Effector memory CD8-positive, alpha-beta T cell (primary cell): ENCODE data around the gene AP3S1.
"Not testable (repeated sequence)": the region's sequence is repeated elsewhere in the genome, so short reads cannot be mapped to it uniquely, and the experiment has no call there.

Source experiments
- ATAC-seq: fragments of 150-1000 bp; cut with Tn5 transposase; replicated peaks from 2 replicates; pipeline ENCODE4 v1.10.0; 2021; ENCODE audit warnings: mild to moderate bottlenecking, moderate library complexity
- DNase-seq, 3 experiments: peaks; one replicate each; pipeline ENCODE4 v3.0.0; 2021
- H3K27ac Mint-ChIP-seq, 2 donors: one replicate each; pipeline ENCODE4 v1.8.0; 2022; ENCODE audit warnings: mild to moderate bottlenecking in 2 of 2, mixed read lengths in 2 of 2, moderate library complexity in 2 of 2
- H3K27me3 Mint-ChIP-seq, 2 donors: one replicate each; pipeline ENCODE4 v1.8.0; 2022; ENCODE audit warnings: mixed read lengths in 2 of 2
- H3K36me3 Mint-ChIP-seq: one replicate; pipeline ENCODE4 v1.8.0; 2022; ENCODE audit warnings: mild to moderate bottlenecking, moderate library complexity, mixed read lengths; ENCODE audit not compliant: insufficient read depth
- H3K4me1 Mint-ChIP-seq, 2 donors: one replicate each; pipeline ENCODE4 v1.8.0; 2022; ENCODE audit warnings: low read depth in 2 of 2, mixed read lengths in 2 of 2
- H3K4me3 Mint-ChIP-seq, 2 donors: one replicate each; pipeline ENCODE4 v1.8.0; 2022; ENCODE audit warnings: mild to moderate bottlenecking in 2 of 2, mixed read lengths in 2 of 2, moderate library complexity in 2 of 2
- H3K9me3 Mint-ChIP-seq, 2 donors: one replicate each; pipeline ENCODE4 v1.8.0; 2022; ENCODE audit warnings: mixed read lengths in 2 of 2
- total RNA-seq, 9 experiments: gene quantifications; one replicate each; lab custom pipeline; 2026; lab: John Stamatoyannopoulos, UW

AP3S1 gene
- 25.2 to 53.1 (median 34.5) reads per million in 9 experiments for total RNA-seq

- Mint-ChIP-seq H3K4me3 (peak within 1 kb of the TSS; percentile 98 to 100), H3K4me1 (peaks cover 37 to 42% of the 10 kb centered on the region in 2 donors), H3K27ac (peak within 1 kb of the TSS; percentile 99), H3K9me3 (no peaks in the 10 kb centered on the region), H3K27me3 (no peaks in the 10 kb centered on the region), H3K36me3 (peaks cover 31% of the 10 kb centered on the region)
- DNase-seq (peak; percentile 86 to 93 (median 91)), ATAC-seq (peak; percentile 83)
Measured at GRCh38 chr5:115841382-115842088, at the start of gene AP3S1, which contains the start of gene ATG12. TSS of gene AP3S1 (plus strand) at chr5:115841935. CDS start at chr5:115842038, 103 bp downstream. TSS of gene ATG12 (minus strand) at chr5:115841565. CDS start at chr5:115841552, 13 bp downstream.

- Mint-ChIP-seq H3K9me3 (no peaks in the 10 kb centered on the region), H3K4me3 (no peak overlapping the region), H3K27me3 (peaks cover 40 to 42% of the 10 kb centered on the region in 2 donors), H3K36me3 (no peaks in the 10 kb centered on the region), H3K27ac (no peak overlapping the region), H3K4me1 (no peaks in the 10 kb centered on the region)
- ATAC-seq (no peak), DNase-seq (no peak)
Measured at GRCh38 chr5:115795700-115796099, 46.0 kb upstream of the AP3S1 start.

GRCh38 chr5:115796656-115797055 is 45.1 kb upstream of the AP3S1 start:
- H3K36me3 Mint-ChIP-seq: no peaks in the 10 kb centered on the region
- H3K4me3 Mint-ChIP-seq: no peak overlapping the region
- ATAC-seq (no peak), DNase-seq (no peak)
- H3K9me3 Mint-ChIP-seq: no peaks in the 10 kb centered on the region
- peaks cover 38 to 48% of the 10 kb centered on the region in 2 donors for H3K27me3 Mint-ChIP-seq
- H3K4me1 Mint-ChIP-seq: no peaks in the 10 kb centered on the region
- H3K27ac Mint-ChIP-seq: no peak overlapping the region

GRCh38 chr5:115798252-115798651 is 43.5 kb upstream of the AP3S1 start:
- ATAC-seq (no peak), DNase-seq (no peak)
- H3K36me3 Mint-ChIP-seq: no peaks in the 10 kb centered on the region
- peaks cover 38 to 51% of the 10 kb centered on the region in 2 donors for H3K27me3 Mint-ChIP-seq
- no peak overlapping the region for H3K4me3 Mint-ChIP-seq
- H3K4me1 Mint-ChIP-seq: no peaks in the 10 kb centered on the region
- H3K27ac Mint-ChIP-seq: no peak overlapping the region
- no peaks in the 10 kb centered on the region for H3K9me3 Mint-ChIP-seq

- Mint-ChIP-seq H3K4me3 (no peak overlapping the region), H3K4me1 (no peaks in the 10 kb centered on the region), H3K27ac (no peak overlapping the region), H3K27me3 (peaks cover 24 to 57% of the 10 kb centered on the region in 2 donors), H3K9me3 (no peaks in the 10 kb centered on the region), H3K36me3 (no peaks in the 10 kb centered on the region)
- DNase-seq (no peak), ATAC-seq (no peak)
Measured at GRCh38 chr5:115800108-115800507, 41.6 kb upstream of the AP3S1 start.

GRCh38 chr5:115801152-115801551 is 40.6 kb upstream of the AP3S1 start:
- H3K27ac Mint-ChIP-seq: no peak overlapping the region
- H3K36me3 Mint-ChIP-seq: no peaks in the 10 kb centered on the region
- DNase-seq: no peak
- no peak overlapping the region for H3K4me3 Mint-ChIP-seq
- ATAC-seq: no peak
- H3K27me3 Mint-ChIP-seq: peaks cover 24 to 57% of the 10 kb centered on the region in 2 donors
- H3K9me3 Mint-ChIP-seq: no peaks in the 10 kb centered on the region
- no peaks in the 10 kb centered on the region for H3K4me1 Mint-ChIP-seq

GRCh38 chr5:115801984-115802383 is 39.8 kb upstream of the AP3S1 start:
- H3K4me1 Mint-ChIP-seq: no peaks in the 10 kb centered on the region

GRCh38 chr5:115806986-115807653 is 34.6 kb upstream of the AP3S1 start:
- no peaks in the 10 kb centered on the region for H3K36me3 Mint-ChIP-seq
- ATAC-seq (no peak), DNase-seq (no peak)
- H3K9me3 Mint-ChIP-seq: no peaks in the 10 kb centered on the region
- H3K4me3 Mint-ChIP-seq: no peak overlapping the region
- H3K27me3 Mint-ChIP-seq: peaks cover 27 to 32% of the 10 kb centered on the region in 2 donors
- H3K4me1 Mint-ChIP-seq: no peaks in the 10 kb centered on the region
- no peak overlapping the region for H3K27ac Mint-ChIP-seq

More at GRCh38 chr5:115801984-115802383, 39.8 kb upstream of the AP3S1 start:
- H3K27me3 Mint-ChIP-seq: peaks cover 24 to 56% of the 10 kb centered on the region in 2 donors
- H3K4me3 Mint-ChIP-seq: no peak overlapping the region
- H3K36me3 Mint-ChIP-seq: no peaks in the 10 kb centered on the region
- no peaks in the 10 kb centered on the region for H3K9me3 Mint-ChIP-seq
- no peak for ATAC-seq
- H3K27ac Mint-ChIP-seq: no peak overlapping the region
- no peak for DNase-seq

- Mint-ChIP-seq H3K4me3 (no peak overlapping the region), H3K4me1 (no peaks in the 10 kb centered on the region), H3K9me3 (no peaks in the 10 kb centered on the region), H3K27me3 (peaks cover 28 to 32% of the 10 kb centered on the region in 2 donors), H3K27ac (no peak overlapping the region), H3K36me3 (no peaks in the 10 kb centered on the region)
- DNase-seq: no peak
- no peak for ATAC-seq
Measured at GRCh38 chr5:115807654-115808052, 34.1 kb upstream of the AP3S1 start.

GRCh38 chr5:115808066-115808465 is 33.7 kb upstream of the AP3S1 start:
- H3K4me3 Mint-ChIP-seq, H3K4me1 Mint-ChIP-seq, DNase-seq, H3K36me3 Mint-ChIP-seq, H3K9me3 Mint-ChIP-seq, H3K27ac Mint-ChIP-seq, ATAC-seq: not testable (repeated sequence)
- H3K27me3 Mint-ChIP-seq: peaks cover 27 to 33% of the 10 kb centered on the region in 2 donors

- Mint-ChIP-seq H3K4me1 (peaks cover 0 to 2% of the 10 kb centered on the region in 2 donors), H3K27ac (no peak overlapping the region), H3K4me3 (no peak overlapping the region), H3K27me3 (peaks cover 42 to 43% of the 10 kb centered on the region in 2 donors), H3K36me3 (no peaks in the 10 kb centered on the region), H3K9me3 (no peaks in the 10 kb centered on the region)
- DNase-seq: no peak
- no peak for ATAC-seq
Measured at GRCh38 chr5:115809946-115810345, 31.8 kb upstream of the AP3S1 start.

- peaks cover 6 to 9% of the 10 kb centered on the region in 2 donors for H3K4me1 Mint-ChIP-seq
- no peak overlapping the region for H3K4me3 Mint-ChIP-seq
- peaks cover 50% of the 10 kb centered on the region in 2 donors for H3K27me3 Mint-ChIP-seq
- ATAC-seq (no peak), DNase-seq (no peak)
- no peaks in the 10 kb centered on the region for H3K9me3 Mint-ChIP-seq
- H3K36me3 Mint-ChIP-seq: peaks cover 4% of the 10 kb centered on the region
- H3K27ac Mint-ChIP-seq: no peak overlapping the region
Measured at GRCh38 chr5:115810761-115811160, 31.0 kb upstream of the AP3S1 start.

- peaks cover 4% of the 10 kb centered on the region for H3K36me3 Mint-ChIP-seq
- DNase-seq: no peak
- ATAC-seq: no peak
- peaks cover 6 to 13% of the 10 kb centered on the region in 2 donors for H3K4me1 Mint-ChIP-seq
- H3K27me3 Mint-ChIP-seq: peaks cover 54 to 56% of the 10 kb centered on the region in 2 donors
- no peak overlapping the region for H3K27ac Mint-ChIP-seq
- H3K9me3 Mint-ChIP-seq: no peaks in the 10 kb centered on the region
- H3K4me3 Mint-ChIP-seq: no peak overlapping the region
Measured at GRCh38 chr5:115811406-115811805, 30.3 kb upstream of the AP3S1 start.

- peaks cover 4% of the 10 kb centered on the region for H3K36me3 Mint-ChIP-seq
- H3K4me3 Mint-ChIP-seq: no peak overlapping the region
- peaks cover 6 to 16% of the 10 kb centered on the region in 2 donors for H3K4me1 Mint-ChIP-seq
- DNase-seq (no peak), ATAC-seq (no peak)
- H3K9me3 Mint-ChIP-seq: no peaks in the 10 kb centered on the region
- H3K27me3 Mint-ChIP-seq: peaks cover 61 to 66% of the 10 kb centered on the region in 2 donors
- H3K27ac Mint-ChIP-seq: no peak overlapping the region
Measured at GRCh38 chr5:115812372-115812771, 29.4 kb upstream of the AP3S1 start.
